Adipose tissue (tissue), 3 donors: Measurements from ENCODE around the gene RPRD2. TPM values are rescaled to one million over a fixed set of nuclear protein-coding genes. Genes with fewer than 3 reads are reported as not detected.

Experiments
- H3K27ac ChIP-seq: one replicate; pipeline ENCODE4 v1.5.1; 2013; ENCODE audit warnings: low read depth, low read length
- WGBS, 3 donors: extraction: QIAGEN DNeasy Blood & Tissue Kit; methylation state at CpG; one replicate each; pipeline ENCODE4 v1.1.7; 2013; 5-methylcytosine and 5-hydroxymethylcytosine counted together
- polyA plus RNA-seq, 3 donors: library from polyadenylated mRNA; stranded (reverse); fragments of 200-250 nt; gene quantifications; one replicate each; pipeline ENCODE4 v1.2.3, GENCODE V29; 2013
- donor health status: healthy with polysubstance abuse.
- donor health status: Bipolar disorder and iron deficiency.
- donor health status: healthy.

Gene RPRD2
- polyA plus RNA-seq, 3 donors = 6.7 to 8.7 (median 8.2) TPM

DNA sequence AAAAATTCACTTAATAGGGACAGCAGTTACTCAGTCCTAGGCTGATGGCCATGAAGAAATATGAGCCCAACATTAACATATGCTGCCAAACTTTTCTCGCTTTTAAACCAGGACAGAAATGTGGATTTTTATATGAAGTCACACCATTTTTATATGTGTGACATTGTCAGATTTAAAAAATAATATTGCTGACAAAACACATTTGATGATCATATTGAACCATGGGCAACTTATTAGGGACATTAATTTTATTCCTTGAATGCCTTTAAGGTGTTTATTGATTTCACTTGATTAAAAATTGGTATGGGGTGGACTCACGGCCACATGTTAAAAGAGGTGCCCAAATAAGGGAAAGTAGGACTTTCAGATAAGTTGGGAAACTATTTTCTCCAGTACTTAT is 58.6 kb downstream of the RPRD2 start:
- no peak overlapping the region for H3K27ac ChIP-seq
- 92 to 95% (median 95%) methylated on average over 2 of the region's 2 CpGs for WGBS, 3 donors

DNA sequence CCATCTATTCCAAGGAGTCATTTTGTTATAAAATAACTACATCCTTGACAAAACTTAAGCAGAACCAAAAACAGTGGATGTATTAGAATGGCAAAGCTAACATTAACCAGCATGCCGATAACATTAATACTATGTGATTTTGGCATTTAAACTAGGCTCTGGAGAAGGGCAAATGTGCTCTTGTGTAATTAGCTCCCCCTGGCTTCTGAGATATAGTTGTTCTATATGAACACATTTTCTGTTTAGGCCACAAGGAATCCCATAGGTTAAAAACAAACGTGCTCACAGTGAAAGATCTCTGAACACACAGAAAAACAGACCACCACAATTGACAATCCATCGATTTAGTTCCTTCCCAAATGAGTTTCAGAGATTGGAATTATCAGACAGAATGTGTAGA is 65.9 kb downstream of the RPRD2 start:
- H3K27ac ChIP-seq = no peak overlapping the region
- WGBS, 3 donors = 34 to 67% (median 65%) methylated on average over 3 of the region's 3 CpGs

DNA sequence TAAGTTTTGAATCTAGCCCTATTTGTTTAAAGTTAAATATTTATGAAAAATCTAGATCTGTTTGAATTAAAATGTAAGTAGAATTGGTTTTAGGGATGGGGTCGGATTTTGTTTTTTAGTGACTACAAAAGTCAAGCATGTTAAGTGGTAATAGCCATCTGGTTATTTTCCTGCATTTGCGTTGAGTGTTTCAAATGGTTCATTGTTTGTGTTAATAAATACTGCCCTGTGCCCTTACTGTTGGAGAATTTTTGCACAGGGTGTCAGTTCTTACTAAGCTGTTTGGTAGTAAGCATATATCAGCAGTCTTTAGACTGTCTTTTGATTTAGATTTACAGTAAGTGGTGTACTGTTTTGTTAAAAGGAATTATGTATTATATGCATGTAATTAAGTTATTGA is 77.2 kb downstream of the RPRD2 start:
- H3K27ac ChIP-seq = no peak overlapping the region
- 69 to 91% (median 90%) methylated on average over 2 of the region's 2 CpGs for WGBS, 3 donors

DNA sequence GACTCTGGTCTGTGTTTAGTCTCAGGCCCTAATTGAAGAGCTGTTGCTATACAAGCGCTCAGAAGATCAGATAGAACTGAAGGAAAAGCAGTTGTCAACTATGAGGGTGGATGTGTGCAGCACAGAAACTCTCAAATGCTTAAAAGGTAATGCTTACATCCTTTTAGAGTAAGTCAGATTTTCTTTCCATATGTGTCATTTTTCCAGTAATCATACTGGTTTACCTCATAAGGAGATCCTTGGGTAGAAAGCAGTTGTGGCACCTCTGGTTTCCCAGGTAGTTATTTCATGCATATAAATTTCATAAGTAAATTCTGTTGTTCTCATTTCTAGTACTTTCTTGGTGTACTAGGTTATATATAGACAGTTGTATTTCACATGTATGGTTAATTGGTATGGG is 80.3 kb downstream of the RPRD2 start:
- WGBS, 3 donors = 97 to 100% (median 100%) methylated on average over 1 of the region's 1 CpG
- no peak overlapping the region for H3K27ac ChIP-seq

DNA sequence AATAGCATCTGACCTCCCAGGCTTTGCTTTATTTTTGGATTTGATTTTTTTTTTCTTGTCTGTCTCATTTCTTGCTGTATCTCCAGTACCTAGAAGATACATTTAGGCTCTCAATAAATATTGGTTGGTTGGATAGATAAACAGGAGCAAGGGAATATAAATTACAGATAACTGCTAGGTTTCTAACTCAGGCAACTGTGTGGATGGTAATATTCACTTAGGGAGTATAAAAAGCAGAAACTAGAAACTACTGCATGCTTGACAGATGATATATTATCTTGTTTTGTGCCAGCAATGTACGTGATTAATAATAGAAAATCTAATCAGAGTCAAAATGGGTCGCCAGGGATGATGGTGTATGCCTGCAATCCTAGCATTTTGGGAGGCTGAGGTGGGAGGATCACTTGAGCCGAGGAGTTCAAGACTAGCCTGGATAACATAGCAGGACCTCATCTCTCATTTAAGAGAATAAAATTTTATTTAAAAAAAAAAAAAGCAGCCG is 92.2 kb downstream of the RPRD2 start:
- 70 to 79% (median 71%) methylated on average over 4 of the region's 4 CpGs for WGBS, 3 donors
- H3K27ac ChIP-seq = no peak overlapping the region

DNA sequence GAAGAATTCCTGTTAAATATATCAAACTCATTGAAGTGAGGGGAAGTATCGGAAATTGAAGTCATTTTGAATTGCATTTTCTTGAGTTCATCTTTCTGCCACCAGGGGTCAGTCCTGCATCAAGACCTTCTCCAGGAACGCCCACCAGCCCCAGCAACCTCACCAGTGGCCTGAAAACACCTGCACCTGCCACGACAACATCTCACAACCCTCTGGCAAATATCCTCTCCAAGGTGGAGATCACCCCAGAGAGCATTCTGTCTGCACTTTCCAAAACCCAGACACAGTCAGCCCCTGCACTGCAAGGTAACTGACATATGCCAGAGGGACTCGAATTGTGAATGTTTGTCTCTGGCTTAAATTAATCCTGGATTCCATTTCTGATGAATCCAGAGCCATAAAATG is 100.5 kb downstream of the RPRD2 start:
- 37 to 41% (median 37%) methylated on average over 4 of the region's 4 CpGs for WGBS, 3 donors
- H3K27ac ChIP-seq = no peak overlapping the region

DNA sequence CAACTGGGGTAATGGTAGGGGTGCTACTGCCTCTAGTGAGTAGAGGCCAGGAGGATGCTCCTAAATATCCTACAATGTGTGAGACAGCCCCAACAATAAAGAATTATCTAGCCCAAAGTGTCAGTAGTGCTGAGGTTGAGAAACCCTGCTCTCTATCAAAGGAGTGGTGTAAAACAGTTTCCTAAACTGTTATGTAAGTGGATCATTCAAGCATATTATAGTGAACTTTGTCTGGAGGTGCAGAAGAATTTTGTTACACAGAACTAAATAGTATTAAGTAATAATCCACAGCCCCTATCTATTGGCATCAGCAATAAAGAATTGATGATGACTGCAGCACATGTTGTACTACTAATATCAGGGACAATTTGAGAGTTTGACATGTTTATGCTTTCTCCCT is 103.0 kb downstream of the RPRD2 start:
- no peak overlapping the region for H3K27ac ChIP-seq

DNA sequence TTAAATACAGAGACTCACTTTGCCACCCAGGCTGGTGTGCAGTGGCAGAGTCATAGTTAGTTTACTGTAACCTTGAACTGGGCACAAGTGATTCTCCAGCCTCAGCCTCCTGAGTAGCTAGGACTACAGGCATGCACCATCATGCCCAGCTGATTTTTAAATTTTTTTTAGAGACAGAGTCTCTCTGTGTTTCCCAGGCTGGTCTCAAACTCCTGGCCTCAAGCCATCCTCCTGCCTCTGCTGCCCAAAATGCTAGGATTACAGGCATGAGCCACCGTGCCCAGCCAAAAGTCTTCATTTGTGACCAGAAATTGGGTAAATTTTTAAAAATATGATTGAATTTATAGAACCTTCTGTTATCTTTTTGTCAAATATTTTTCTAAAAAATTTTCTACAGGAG is 105.3 kb downstream of the RPRD2 start:
- 69 to 83% (median 73%) methylated on average over 1 of the region's 1 CpG for WGBS, 3 donors
- no peak overlapping the region for H3K27ac ChIP-seq

DNA sequence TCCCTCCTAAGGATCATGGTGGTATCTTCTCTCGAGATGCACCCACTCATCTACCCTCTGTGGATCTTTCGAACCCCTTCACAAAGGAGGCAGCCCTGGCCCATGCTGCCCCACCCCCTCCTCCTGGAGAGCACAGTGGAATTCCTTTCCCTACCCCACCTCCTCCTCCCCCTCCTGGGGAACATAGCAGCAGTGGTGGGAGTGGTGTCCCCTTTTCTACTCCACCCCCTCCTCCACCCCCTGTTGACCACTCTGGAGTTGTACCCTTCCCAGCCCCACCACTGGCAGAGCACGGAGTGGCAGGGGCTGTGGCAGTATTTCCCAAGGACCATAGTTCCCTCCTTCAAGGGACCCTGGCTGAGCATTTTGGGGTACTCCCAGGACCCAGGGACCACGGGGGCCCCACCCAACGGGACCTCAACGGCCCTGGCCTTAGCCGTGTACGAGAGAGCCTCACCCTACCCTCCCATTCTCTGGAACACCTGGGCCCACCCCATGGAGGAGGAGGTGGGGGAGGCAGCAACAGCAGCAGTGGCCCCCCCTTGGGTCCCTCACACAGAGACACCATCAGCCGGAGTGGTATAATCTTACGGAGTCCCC is 108.8 kb downstream of the RPRD2 start:
- WGBS, 3 donors = 89 to 94% (median 94%) methylated on average over 10 of the region's 10 CpGs
- H3K27ac ChIP-seq = no peak overlapping the region

DNA sequence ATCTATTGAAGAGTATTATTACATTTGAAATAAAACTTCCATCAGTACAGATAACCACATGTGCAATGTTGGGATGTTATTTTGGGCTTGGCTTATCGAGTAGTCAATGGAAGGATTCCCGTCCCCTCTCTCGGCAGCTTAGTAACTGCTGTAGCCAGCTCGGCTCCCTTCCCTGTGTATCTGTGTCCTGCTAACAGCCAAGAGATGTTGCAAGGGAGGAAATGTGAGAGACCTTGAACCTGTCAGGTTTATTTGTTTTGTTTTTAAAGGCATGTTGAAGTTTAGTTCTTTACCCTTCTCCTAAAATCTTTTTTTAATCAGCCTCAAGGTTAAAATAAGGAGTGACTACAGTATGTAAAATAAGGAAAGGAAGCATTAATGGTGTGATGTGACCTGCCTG is 109.7 kb downstream of the RPRD2 start:
- WGBS, 3 donors = 43 to 82% (median 78%) methylated on average over 4 of the region's 4 CpGs

DNA sequence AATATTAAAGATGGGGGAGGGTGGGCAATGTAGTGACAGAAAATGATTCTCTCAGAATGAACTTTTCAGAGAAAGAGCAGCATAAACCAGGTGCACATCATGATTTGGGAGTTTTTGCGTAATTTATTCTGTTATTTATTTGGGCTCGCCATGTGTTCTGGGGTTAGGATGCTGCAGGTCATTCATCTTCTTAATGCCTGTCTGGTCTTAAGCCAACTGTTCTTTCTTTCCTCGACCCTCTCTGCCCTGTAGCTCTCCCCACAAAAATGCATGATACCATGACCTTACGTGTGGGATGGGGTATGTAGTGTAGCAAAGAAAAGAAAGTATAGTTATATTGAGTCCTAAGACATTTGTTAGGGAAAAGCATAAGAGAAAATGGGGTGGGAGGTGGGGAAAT is 110.9 kb downstream of the RPRD2 start:
- 75 to 85% (median 82%) methylated on average over 4 of the region's 4 CpGs for WGBS, 3 donors
- no peak overlapping the region for H3K27ac ChIP-seq

More for the DNA sequence above, 109.7 kb downstream of the RPRD2 start:
- no peak overlapping the region for H3K27ac ChIP-seq

DNA sequence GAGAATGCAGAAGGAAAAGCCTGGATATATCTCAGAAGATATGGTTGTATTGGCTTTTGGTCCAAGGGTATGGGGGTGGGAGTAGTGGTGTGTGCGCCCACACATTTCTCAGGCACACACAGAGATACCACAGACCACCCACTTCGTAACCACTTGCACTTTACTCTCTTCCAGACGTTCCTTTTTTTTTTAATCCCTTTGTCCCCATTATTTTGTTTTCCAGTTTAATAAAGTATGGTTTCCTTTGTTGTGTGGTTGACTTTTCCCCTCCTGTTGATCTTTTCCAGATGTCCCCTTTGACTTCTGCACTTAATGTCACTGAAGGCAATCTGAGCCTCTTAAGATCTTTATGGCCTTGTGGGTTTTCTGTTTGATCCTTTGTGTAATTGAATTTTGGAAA is 112.8 kb downstream of the RPRD2 start:
- H3K27ac ChIP-seq = no peak overlapping the region
- WGBS, 3 donors = 56 to 77% (median 60%) methylated on average over 3 of the region's 3 CpGs

DNA sequence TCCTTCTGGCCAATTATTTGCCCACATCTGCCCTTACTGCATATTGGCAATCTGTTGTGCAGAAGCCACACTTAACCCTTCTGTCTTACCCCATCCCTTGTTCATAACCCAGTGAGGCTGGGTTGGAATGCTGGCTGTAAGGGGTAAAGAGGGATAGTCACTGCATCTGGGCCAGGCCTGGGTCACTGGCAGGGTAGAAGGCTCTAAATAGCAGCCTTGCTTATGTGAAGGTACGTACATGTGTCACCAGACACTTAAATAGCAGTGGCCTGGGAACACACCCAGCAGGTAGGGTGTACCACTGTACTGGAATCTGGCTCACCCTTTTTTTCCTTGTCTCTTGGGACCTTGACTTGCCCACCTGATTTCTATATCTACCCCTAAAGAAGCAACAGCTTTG is 113.4 kb downstream of the RPRD2 start:
- H3K27ac ChIP-seq = no peak overlapping the region
- WGBS, 3 donors = 40 to 93% (median 86%) methylated on average over 1 of the region's 1 CpG

DNA sequence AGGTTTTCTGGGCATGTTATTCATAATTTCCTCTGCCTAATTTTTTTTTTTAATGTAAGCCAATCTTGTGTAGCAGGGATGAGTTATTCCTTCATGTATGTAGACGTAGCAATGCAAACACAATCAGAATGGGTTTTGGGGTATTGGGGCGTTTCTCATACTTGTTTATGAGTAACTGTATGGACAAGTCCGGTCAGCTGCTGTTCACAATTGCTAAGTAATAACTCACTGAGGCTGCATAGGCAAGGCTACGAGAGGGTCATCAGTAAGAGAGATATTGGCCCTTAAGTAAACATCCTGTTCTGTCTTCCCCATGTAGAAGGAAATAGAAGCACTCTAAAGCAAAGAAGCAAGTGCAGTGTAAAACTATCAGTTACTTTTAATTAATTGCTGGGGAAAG is 113.8 kb downstream of the RPRD2 start:
- WGBS, 3 donors = 45 to 55% (median 51%) methylated on average over 4 of the region's 4 CpGs
- H3K27ac ChIP-seq = no peak overlapping the region

DNA sequence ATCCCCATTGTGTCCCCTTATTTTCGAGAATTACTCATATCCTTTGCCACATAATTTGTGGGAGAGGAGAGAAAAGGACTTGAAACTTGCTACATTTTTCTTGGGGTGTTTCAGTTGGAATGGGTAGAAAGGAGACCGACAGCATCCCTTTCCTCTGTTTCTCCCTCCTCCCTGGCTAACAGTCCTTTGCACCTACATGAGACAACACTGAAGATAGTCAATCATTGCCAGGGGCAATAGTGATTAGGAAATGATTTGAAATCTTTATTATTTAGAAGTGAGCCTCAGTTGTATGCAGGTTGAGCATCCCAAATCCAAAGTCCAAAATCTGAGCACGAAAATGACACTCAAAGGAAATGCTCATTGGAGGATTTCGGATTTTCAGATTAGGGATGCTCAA is 115.4 kb downstream of the RPRD2 start:
- 66 to 73% (median 68%) methylated on average over 4 of the region's 4 CpGs for WGBS, 3 donors

DNA sequence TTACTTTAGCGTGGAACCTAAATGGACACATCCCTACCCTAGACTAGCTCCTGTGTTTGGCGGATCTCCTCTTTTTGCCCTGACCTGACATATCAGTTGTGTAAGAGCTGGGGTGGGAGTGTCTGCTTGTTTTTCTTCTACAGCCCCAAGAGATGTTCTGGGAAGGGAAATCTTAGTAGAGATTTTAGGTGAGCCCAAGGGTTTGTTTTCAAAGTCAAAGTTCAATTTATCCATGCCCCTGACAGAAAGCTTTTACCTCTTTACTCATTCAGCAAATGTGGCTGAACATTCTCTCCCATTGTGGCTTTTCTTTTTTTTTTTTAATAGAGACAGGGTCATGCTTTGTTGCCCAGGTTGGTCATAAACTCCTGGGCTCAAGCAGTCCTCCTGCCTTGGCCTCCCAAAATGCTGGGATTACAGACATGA is 116.0 kb downstream of the RPRD2 start:
- H3K27ac ChIP-seq = no peak overlapping the region
- 50 to 67% (median 65%) methylated on average over 2 of the region's 2 CpGs for WGBS, 3 donors

More for the DNA sequence above, 115.4 kb downstream of the RPRD2 start:
- H3K27ac ChIP-seq = no peak overlapping the region

DNA sequence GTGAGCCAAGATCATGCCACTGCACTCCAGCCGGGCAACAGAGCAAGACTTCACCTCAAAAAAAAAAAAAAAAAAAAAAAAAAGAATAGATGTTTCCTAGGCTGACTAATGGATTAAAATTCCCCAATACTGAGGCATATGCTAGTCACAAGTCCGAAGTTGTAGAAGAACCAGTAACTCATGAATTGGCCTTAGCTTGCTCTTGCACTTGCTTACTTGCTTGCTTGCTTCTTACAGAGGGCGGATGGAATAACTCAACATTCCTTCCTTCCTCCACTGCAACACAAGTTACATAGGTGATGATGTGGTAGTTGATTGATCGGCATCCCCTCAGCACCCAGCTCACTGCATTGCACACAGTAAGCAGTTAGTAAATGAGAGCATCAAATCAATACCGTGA is 120.5 kb downstream of the RPRD2 start:
- WGBS, 3 donors = 90 to 91% (median 90%) methylated on average over 5 of the region's 5 CpGs
- no peak overlapping the region for H3K27ac ChIP-seq

DNA sequence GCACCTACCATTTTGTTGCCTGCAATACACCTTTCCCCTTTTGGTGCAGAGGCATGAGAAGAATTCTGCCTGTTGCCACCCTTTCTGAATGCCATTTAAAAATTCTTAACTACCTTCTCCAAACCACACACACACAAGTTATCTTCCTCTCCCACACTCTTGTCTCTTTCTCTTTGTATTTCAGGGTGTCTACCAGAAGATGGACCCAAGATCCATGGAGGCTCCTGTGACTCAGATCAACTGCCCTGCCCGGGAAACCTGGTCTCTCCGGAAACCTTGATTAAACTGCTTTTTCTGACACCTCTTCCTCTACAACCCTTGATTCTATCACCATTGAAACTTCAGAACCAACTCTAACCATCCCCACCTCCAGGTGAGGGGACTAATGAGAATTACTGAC is 120.9 kb downstream of the RPRD2 start:
- 9 to 39% (median 33%) methylated on average over 2 of the region's 2 CpGs for WGBS, 3 donors
- no peak overlapping the region for H3K27ac ChIP-seq

DNA sequence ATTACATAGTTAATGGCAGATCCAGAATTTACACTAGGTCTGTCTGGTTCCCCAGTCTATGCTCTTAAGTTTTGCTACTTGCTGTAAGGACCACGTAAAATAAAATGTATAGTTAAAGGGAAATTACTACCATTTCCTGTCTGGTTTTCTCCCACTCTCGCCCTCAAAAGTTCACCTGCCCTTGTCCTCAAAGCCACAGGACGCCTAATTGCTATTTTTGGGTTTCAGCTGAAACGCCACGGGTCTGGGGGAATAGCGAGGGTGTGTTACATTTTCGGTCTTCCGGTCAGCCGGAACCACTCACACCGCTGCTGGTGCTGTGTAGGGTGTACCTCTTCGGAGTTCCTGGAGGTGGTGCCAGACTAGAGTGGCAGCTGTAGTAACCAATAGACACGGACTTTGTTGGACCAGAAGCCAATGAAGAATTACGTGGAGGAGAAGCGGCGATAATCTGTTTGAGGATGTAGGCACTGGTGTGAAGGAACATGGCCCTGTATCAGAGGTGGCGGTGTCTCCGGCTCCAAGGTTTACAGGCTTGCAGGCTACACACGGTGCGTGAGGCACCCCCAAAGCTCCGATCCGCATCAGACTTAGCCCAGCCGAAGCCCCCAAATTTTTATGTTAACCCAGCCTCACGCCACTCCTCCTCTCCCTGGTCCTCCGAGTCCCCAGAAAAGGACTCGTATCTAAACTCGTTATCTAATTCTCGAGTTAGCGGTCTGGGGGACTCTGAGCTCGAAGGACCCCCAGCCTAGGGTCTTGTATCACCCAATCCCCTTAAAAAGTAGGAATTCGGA is 123.2 kb downstream of the RPRD2 start, which contains the start of gene TARS2:
Gene TARS2 (plus strand): TSS at position 454 of the 797 bp plus-strand sequence. CDS start 32 bp downstream, at position 486.
- WGBS, 3 donors = 0 to 1% (median 0%) methylated on average over 30 of the region's 30 CpGs

DNA sequence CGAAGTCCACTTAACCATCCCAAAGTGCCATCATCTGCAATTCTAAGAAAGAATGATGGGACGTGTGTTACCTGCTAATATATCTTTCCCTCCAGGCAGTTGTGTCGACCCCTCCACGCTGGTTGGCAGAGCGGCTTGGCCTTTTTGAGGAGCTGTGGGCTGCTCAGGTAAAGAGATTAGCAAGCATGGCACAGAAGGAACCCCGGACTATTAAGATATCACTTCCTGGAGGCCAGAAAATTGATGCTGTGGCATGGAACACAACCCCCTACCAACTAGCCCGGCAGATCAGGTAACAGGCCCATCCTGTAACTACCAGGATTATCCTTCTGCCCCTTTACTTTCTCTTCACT is 123.8 kb downstream of the RPRD2 start:
- WGBS, 3 donors = 2 to 4% (median 2%) methylated on average over 7 of the region's 7 CpGs
- no peak overlapping the region for H3K27ac ChIP-seq

More for the DNA sequence above, 123.2 kb downstream of the RPRD2 start, which contains the start of gene TARS2:
- no peak within 1 kb of the TSS for H3K27ac ChIP-seq
